ENCODE measurements around the gene LMTK2.

DNA sequence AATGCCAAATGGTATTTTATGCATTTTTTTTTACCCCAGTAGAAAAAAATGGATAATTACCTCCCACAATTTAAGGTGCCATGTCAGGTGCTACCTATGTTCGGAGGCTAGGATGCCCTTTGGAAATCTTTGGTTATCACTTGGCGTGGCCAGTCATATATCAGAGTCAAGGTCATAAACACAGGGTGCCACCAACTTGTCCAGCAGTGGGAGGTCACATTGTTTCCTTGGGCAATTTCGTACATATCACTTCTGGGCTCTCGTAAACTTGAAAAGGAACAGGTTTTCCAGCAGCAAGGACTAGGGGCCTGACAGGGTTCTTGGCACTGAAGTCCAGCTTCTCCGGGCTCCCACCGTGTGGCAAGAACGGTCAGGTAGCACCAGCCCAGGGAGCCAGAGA, 56.6 kb downstream of the LMTK2 start:
- TF ChIP-seq, protein P1, sequence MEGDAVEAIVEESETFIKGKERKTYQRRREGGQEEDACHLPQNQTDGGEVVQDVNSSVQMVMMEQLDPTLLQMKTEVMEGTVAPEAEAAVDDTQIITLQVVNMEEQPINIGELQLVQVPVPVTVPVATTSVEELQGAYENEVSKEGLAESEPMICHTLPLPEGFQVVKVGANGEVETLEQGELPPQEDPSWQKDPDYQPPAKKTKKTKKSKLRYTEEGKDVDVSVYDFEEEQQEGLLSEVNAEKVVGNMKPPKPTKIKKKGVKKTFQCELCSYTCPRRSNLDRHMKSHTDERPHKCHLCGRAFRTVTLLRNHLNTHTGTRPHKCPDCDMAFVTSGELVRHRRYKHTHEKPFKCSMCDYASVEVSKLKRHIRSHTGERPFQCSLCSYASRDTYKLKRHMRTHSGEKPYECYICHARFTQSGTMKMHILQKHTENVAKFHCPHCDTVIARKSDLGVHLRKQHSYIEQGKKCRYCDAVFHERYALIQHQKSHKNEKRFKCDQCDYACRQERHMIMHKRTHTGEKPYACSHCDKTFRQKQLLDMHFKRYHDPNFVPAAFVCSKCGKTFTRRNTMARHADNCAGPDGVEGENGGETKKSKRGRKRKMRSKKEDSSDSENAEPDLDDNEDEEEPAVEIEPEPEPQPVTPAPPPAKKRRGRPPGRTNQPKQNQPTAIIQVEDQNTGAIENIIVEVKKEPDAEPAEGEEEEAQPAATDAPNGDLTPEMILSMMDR (IDR thresholded peaks at IDR 0.05) = no peak
- no peak for TF ChIP-seq EZH2 (IDR thresholded peaks at IDR 0.05; ENCODE audit: borderline replicate concordance, insufficient read depth, low read depth, low read length, poor library complexity, severe bottlenecking)

All from B cell (primary cell).